HUES48 (cell line): ENCODE data around the gene DCDC2C.

Source experiments
- H3K27ac ChIP-seq: one replicate; pipeline ENCODE4 v1.7.0; 2013; ENCODE audit warnings: low read depth, low read length, inconsistent platforms
- H3K27me3 ChIP-seq: 2 replicates; pipeline ENCODE4 v1.6.1; 2013; ENCODE audit warnings: mild to moderate bottlenecking, low read length; ENCODE audit not compliant: control insufficient read depth, insufficient read depth
- H3K36me3 ChIP-seq: 2 replicates; pipeline ENCODE4 v1.6.1; 2013; ENCODE audit warnings: low read length; ENCODE audit not compliant: control insufficient read depth, insufficient read depth
- H3K4me1 ChIP-seq: 2 replicates; pipeline ENCODE4 v1.6.1; 2013; ENCODE audit warnings: mild to moderate bottlenecking, low read length; ENCODE audit not compliant: control insufficient read depth, insufficient read depth
- H3K4me3 ChIP-seq: 2 replicates; pipeline ENCODE4 v1.5.1; 2013; ENCODE audit warnings: mild to moderate bottlenecking, low read depth, low read length
- H3K9ac ChIP-seq: 2 replicates; pipeline ENCODE4 v1.6.1; 2013; ENCODE audit warnings: mild to moderate bottlenecking, low read depth, low read length, moderate library complexity
- H3K9me3 ChIP-seq: 2 replicates; pipeline ENCODE4 v1.6.1; 2013; ENCODE audit warnings: low read length; ENCODE audit not compliant: control insufficient read depth, insufficient read depth

The DCDC2C gene

DNA sequence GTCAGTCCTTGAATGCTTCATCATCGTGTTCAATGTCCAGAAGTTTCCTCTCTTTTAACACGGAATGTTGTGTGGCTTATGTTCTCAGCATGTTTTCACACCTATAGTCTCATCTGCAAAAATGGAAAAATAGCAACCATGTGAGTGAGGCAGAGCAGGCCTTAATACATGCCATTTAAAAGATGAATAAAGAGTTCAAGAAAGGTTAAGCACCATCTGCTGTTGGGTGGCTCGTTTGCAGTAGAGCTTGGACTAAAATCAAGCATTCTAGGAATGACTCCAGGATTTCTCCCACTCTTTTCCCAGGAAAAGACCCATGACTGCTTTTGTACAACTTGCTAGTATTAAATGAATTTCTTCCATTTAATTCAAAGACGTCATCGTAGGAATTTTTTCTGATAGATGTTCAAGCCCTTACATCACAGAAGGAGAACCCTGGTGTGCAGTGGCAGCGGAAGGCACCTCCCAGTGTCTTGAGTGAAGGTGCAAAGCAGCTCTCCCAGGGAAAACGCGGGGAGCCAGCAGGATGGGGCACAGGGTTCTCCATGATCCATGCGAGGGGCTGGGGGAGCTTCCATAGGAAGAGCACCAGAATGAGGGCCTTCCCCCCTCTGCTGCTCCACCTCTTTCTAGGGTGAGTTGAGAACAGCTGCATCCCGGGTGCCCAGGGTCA is 9.6 kb downstream of the DCDC2C start:
- Histone ChIP-seq H3K4me1 (no peaks in the 10 kb centered on the region), H3K27ac (no peak overlapping the region), H3K9ac (no peak overlapping the region), H3K4me3 (no peak overlapping the region), H3K9me3 (no peaks in the 10 kb centered on the region; the same call in 1 of the 2 replicates), H3K36me3 (no peaks in the 10 kb centered on the region), H3K27me3 (no peaks in the 10 kb centered on the region)

DNA sequence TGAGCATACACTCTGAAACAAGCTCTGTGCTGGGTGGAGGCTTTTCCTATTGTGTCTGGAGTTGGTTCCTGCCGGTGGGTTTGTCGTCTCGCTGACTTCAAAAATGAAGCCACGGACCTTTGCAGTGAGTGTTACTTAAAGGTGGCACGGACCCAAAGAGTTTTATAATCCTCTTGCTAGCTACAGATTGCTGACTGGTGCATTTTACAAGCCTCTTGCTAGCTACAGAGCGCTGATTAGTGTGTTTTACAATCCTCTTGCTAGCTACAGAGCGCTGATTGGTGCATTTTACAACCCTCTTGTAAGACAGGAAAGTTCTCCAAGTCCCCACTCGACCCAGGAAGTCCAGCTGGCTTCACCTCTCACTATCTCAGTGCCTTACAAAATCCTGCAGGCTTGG is 15.3 kb downstream of the DCDC2C start:
- H3K27ac ChIP-seq = no peak overlapping the region
- H3K9ac ChIP-seq = no peak overlapping the region
- H3K36me3 ChIP-seq = no peaks in the 10 kb centered on the region
- H3K27me3 ChIP-seq = no peaks in the 10 kb centered on the region
- no peak overlapping the region for H3K4me3 ChIP-seq
- no peaks in the 10 kb centered on the region for H3K4me1 ChIP-seq
- no peaks in the 10 kb centered on the region for H3K9me3 ChIP-seq

DNA sequence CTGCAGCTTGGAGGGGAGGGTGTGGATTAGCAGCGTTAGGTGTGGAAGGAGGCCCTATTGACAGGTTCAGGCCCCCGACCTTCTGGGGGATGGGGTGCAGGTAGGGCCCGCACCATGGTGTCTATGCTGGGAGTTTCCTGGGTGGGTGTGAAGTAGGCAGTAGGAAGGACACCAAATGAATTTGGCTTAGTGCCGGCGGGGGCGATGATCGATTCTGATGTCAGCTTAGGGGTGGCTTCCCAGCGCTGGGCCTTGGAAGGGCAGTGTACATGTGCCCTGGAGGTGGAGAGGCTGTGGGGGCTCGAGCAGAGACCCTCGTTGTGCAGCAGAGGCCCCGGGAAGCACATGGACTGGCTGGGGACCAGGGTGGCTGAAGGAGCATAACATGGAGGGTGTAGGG is 21.6 kb downstream of the DCDC2C start:
- Histone ChIP-seq H3K27ac (no peak overlapping the region), H3K36me3 (no peaks in the 10 kb centered on the region), H3K4me3 (no peak overlapping the region), H3K9me3 (no peaks in the 10 kb centered on the region), H3K9ac (no peak overlapping the region), H3K27me3 (0 out of 2 replicates have a peak, but pooled peaks cover 7% of the 10 kb centered on the region), H3K4me1 (peaks cover 9% of the 10 kb centered on the region)

DNA sequence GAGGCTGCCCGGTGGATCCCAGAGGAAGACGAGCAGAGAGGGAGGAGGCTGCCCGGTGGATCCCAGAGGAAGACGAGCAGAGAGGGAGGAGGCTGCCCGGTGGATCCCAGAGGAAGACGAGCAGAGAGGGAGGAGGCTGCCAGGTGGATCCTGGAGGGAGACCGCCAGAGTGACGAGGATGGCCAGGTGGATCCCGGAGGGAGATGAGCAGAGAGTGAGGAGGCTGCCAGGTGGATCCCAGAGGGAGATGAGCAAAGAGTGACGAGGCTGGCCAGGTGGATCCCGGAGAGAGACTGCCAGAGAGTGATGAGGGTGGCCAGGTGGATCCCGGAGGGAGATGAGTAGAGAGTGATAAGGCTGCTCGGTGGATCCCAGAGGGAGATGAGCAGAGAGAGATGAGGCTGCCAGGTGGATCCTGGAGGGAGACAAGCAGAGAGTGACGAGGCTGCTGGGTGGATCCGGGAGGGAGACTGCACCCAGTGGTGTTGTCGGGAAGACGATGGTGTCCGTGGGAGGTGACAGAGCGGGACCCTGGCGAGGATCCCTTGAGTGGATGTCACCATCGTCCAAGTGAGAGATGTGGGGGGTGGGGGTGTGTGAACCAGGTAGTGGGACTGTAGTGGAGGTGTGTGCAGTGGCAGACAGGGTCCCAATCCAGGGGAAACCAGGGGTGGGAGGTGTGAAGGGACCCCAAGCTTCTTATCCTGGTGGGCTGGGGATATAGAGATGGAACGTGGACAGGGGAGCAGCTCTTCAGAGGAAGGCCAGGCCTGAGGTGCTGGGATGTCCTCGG is 22.3 kb downstream of the DCDC2C start:
- H3K9me3 ChIP-seq = no peaks in the 10 kb centered on the region
- H3K27ac ChIP-seq = no peak overlapping the region
- 0 out of 2 replicates have a peak, but pooled peaks cover 7% of the 10 kb centered on the region for H3K27me3 ChIP-seq
- H3K36me3 ChIP-seq = no peaks in the 10 kb centered on the region
- no peak overlapping the region for H3K9ac ChIP-seq
- H3K4me3 ChIP-seq = no peak overlapping the region
- H3K4me1 ChIP-seq = peaks cover 9% of the 10 kb centered on the region

DNA sequence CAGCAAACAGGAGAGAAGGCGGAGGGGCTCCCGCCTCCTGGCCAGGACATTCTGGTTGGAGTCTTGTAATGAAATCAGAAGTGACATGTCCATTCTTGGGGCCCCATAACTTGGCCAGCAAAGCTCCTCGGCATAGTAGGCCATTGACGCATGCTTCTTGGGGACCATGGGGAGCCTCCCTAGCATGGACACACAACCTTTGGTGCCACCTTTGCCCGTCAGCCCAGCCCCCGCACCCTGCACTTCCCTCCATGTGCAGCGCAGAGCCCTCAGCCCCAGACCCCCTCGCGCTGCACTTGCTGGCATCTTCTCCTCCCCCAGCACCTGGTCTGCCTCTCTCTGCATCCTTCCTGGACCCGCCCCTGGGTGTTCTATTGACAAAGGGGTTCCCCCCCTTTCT is 23.1 kb downstream of the DCDC2C start:
- no peaks in the 10 kb centered on the region for H3K9me3 ChIP-seq
- H3K4me3 ChIP-seq = no peak overlapping the region
- 0 out of 2 replicates have a peak, but pooled peaks cover 7% of the 10 kb centered on the region for H3K27me3 ChIP-seq
- H3K4me1 ChIP-seq = peaks cover 9% of the 10 kb centered on the region
- no peaks in the 10 kb centered on the region for H3K36me3 ChIP-seq
- no peak overlapping the region for H3K27ac ChIP-seq
- no peak overlapping the region for H3K9ac ChIP-seq

- Histone ChIP-seq H3K4me1 (peaks cover 9% of the 10 kb centered on the region), H3K36me3 (no peaks in the 10 kb centered on the region), H3K27ac (no peak overlapping the region), H3K9me3 (no peaks in the 10 kb centered on the region), H3K27me3 (0 out of 2 replicates have a peak, but pooled peaks cover 7% of the 10 kb centered on the region), H3K9ac (no peak overlapping the region), H3K4me3 (peak overlapping the region; percentile 52)
Observed at GRCh38 chr2:3727397-3728045, 24.1 kb downstream of the DCDC2C start.

DNA sequence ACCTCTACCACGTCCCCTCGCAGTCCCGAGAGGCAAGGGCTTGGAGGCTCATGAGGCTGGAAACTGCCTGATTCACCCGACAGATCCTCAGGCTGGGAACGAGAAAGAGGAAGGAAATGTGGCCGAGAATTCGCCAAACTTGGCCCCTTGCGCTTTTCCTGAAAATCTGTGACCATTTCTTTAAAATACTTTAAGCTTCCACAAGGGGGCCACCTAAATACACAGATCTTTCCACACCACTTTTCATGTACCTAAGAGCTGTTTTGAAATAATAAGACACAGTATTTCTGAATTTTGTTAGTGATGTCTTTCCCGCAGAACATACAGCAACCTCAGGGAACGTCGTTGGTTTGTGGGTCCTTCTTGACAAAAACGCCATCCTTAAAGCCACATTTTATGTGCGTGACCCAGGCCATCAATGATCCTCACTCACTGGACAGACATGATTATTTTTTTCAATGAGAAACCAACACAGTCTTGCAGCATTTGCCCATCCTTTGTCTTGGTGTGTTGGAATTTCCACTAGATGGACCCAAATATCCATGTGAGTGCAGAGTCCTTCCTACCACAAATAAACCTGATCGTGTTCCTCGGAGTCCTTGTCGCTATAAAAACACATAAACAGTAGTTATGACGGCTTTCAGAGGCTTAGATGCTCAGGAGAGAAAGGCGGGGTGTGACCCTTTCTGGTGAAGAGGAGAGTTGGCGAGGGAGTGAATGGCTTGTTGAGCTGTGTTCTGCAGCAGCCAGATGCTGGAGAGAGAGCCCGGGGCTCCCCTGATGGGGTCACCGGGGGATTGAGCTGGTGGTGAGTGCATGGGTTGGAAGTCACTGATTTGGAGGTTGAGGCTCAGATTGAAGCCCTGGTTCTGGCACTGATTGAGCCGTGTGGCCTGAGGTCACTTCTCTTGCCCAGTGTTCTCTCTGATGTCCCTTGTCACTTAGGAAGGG is 25.0 kb downstream of the DCDC2C start:
- Histone ChIP-seq H3K36me3 (no peaks in the 10 kb centered on the region), H3K4me3 (peak overlapping the region; percentile 52), H3K27me3 (0 out of 2 replicates have a peak, but pooled peaks cover 7% of the 10 kb centered on the region), H3K9ac (no peak overlapping the region), H3K4me1 (peaks cover 9% of the 10 kb centered on the region), H3K9me3 (no peaks in the 10 kb centered on the region), H3K27ac (no peak overlapping the region)

DNA sequence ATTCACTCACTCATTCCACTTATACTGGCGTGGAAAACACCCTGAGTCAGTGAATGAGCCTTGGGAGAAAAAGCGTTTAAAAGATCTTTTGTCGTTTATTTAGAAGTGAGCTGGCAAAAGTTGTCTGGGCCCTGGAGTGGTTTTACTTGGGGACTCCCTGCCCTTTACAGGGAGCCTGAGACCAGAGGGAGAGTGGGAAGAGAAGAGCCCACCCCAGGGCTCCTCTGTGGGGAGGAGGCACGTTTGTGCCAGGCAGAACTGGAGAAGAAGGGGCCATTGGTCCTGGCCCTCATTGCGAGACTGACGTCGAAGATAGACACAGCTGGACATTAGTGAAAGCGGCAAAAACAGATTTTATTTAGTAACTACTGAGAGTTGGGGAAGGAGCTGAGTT is 25.7 kb downstream of the DCDC2C start:
- no peak overlapping the region for H3K27ac ChIP-seq
- no peak overlapping the region for H3K4me3 ChIP-seq
- peaks cover 9% of the 10 kb centered on the region for H3K4me1 ChIP-seq
- H3K27me3 ChIP-seq = 0 out of 2 replicates have a peak, but pooled peaks cover 7% of the 10 kb centered on the region
- H3K36me3 ChIP-seq = no peaks in the 10 kb centered on the region
- H3K9ac ChIP-seq = no peak overlapping the region
- H3K9me3 ChIP-seq = no peaks in the 10 kb centered on the region

- Histone ChIP-seq H3K36me3 (no peaks in the 10 kb centered on the region), H3K27me3 (0 out of 2 replicates have a peak, but pooled peaks cover 7% of the 10 kb centered on the region), H3K9ac (no peak overlapping the region), H3K4me3 (no peak overlapping the region), H3K9me3 (no peaks in the 10 kb centered on the region), H3K27ac (no peak overlapping the region), H3K4me1 (peaks cover 9% of the 10 kb centered on the region)
Observed at GRCh38 chr2:3729786-3730185, 26.4 kb downstream of the DCDC2C start.

GRCh38 chr2:3730646-3731045 is 27.3 kb downstream of the DCDC2C start:
- no peaks in the 10 kb centered on the region for H3K9me3 ChIP-seq
- H3K4me1 ChIP-seq = peaks cover 9% of the 10 kb centered on the region
- H3K27me3 ChIP-seq = 0 out of 2 replicates have a peak, but pooled peaks cover 7% of the 10 kb centered on the region
- H3K4me3 ChIP-seq = no peak overlapping the region
- no peak overlapping the region for H3K27ac ChIP-seq
- H3K9ac ChIP-seq = no peak overlapping the region
- no peaks in the 10 kb centered on the region for H3K36me3 ChIP-seq
